BE2C (cell line): ENCODE data around the gene IL17C.

Experiments
- DNase-seq: peaks from one replicate; pipeline ENCODE4 v3.0.0-alpha.2; 2020
- H3K27me3 ChIP-seq: fragments of 250-450 bp; sonication (Bioruptor Pico); 2 replicates; pipeline ENCODE4 v1.5.1; 2020; ENCODE audit warnings: mild to moderate bottlenecking
- H3K36me3 ChIP-seq: fragments of 250-450 bp; sonication (Bioruptor Pico); 2 replicates; pipeline ENCODE4 v1.5.1; 2020; ENCODE audit warnings: mild to moderate bottlenecking
- H3K4me1 ChIP-seq: fragments of 250-450 bp; sonication (Bioruptor Pico); 2 replicates; pipeline ENCODE4 v1.5.1; 2020
- H3K4me3 ChIP-seq: 2 replicates; pipeline ENCODE4 v1.5.1; 2011; ENCODE audit warnings: low read depth, low read length
- H3K9me3 ChIP-seq: fragments of 250-450 bp; sonication (Bioruptor Pico); 2 replicates; pipeline ENCODE4 v1.5.1; 2020
- TF ChIP-seq, protein P1 (sequence below): IDR thresholded peaks from 2 replicates; pipeline ENCODE4 v1.5.1; 2012; ENCODE audit warnings: mild to moderate bottlenecking, low read depth, low read length

IL17C gene

DNA sequence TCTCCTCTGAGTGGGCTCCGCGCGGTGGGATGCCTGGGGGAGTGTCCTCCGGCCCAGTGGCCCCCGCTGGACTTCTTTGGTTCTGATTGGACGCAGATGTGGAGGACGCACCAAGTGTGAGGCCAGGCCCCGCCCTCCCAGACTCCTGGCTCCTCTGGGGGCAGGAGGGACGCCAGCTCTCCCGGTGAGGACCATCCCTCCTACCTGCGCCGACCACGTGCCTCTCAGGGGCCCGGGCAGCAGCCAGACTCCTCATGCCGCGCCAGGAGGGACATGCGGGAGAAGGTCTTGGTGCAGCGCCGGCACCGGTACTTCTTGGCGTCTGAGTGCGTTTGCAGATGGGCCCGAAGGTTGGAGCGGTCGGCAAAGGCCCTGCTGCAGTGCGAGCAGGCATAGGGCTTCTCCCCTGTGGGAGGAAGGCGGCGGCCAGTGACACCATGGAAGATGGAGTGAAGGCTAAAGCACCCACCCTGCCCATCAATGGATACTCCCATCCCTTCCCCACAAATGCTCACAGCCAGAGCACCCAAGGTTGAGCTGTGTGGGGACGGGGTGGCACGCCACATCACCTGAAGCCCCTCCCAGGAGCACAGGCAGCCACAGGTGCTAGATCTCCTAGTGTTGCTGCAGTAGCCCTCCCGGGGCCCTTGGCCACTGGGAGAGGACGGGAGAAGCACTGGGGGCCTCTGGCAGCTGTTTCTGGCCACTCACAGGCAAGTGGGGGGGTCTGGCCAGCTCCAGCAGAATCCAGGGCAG lies 40.0 kb downstream of the IL17C start:
- Histone ChIP-seq H3K9me3 (no peaks in the 10 kb centered on the region; the same call in 1 of the 2 replicates), H3K27me3 (peaks cover 42% of the 10 kb centered on the region), H3K36me3 (no peaks in the 10 kb centered on the region), H3K4me1 (no peaks in the 10 kb centered on the region; the same call in 1 of the 2 replicates), H3K4me3 (peak overlapping the region; percentile 26)
- DNase-seq: peak; percentile 40
- TF ChIP-seq, protein P1, sequence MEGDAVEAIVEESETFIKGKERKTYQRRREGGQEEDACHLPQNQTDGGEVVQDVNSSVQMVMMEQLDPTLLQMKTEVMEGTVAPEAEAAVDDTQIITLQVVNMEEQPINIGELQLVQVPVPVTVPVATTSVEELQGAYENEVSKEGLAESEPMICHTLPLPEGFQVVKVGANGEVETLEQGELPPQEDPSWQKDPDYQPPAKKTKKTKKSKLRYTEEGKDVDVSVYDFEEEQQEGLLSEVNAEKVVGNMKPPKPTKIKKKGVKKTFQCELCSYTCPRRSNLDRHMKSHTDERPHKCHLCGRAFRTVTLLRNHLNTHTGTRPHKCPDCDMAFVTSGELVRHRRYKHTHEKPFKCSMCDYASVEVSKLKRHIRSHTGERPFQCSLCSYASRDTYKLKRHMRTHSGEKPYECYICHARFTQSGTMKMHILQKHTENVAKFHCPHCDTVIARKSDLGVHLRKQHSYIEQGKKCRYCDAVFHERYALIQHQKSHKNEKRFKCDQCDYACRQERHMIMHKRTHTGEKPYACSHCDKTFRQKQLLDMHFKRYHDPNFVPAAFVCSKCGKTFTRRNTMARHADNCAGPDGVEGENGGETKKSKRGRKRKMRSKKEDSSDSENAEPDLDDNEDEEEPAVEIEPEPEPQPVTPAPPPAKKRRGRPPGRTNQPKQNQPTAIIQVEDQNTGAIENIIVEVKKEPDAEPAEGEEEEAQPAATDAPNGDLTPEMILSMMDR: no peak

DNA sequence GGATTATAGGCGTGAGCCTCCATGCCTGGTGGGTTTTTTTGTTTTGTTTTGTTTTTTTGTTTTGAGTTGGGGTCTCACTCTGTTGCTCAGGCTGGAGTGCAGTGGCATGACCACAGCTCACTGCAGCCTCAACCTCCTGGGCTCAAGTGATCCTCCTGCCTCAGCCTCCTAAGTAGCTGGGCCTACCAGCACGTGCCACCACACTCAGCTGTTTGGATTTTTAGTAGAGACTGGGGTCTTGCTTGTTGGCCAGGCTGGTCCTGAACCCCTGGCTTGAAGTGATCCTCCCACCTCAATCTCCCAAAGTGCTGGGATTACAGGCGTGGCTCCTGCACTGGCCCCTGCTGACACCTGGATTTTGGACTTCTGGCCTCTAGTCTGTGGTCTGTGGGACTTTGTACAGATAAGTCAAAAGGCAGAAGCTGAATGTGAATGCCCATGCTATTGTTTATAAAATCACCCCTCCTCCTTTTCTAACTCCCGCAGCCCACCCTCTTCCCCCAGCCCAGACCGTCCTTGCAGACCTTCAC lies 42.2 kb downstream of the IL17C start:
- Histone ChIP-seq H3K9me3 (no peaks in the 10 kb centered on the region; the same call in 1 of the 2 replicates), H3K4me1 (no peaks in the 10 kb centered on the region; the same call in 1 of the 2 replicates), H3K27me3 (peaks cover 64% of the 10 kb centered on the region), H3K4me3 (no peak overlapping the region), H3K36me3 (no peaks in the 10 kb centered on the region)
- DNase-seq: no peak
- TF ChIP-seq, protein P1: no peak

DNA sequence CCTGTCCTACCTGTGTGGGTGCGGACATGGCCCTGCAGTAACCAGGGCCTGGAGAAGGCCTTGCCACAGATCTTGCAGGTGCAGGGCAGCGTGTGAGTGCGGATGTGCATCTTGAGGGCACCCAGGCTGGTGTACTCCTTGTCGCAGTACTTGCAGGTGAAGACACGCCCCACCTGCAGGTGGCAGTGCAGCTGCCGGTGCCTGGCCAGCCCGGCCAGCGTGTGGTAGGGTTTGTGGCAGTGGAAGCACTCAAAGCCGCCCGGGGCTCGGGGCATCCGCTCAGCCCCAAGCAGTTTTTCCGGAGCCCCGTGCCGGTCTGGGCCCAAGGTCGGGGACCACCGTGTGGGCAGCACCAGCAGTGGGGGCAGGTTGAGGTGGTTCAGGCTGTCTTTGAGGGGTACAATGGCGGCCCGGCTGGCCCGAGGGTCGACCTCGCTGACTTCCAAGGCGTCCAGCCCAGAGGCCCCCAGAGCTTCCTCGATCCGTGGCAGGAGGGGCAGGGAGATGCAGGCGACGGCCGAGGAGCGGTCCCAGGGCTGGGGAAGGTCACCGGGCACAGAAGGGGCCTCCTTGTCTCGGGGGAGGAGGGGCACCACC lies 42.8 kb downstream of the IL17C start:
- TF ChIP-seq, protein P1: peak; percentile 46
- Histone ChIP-seq H3K4me1 (no peaks in the 10 kb centered on the region; the same call in 1 of the 2 replicates), H3K36me3 (no peaks in the 10 kb centered on the region), H3K27me3 (peaks cover 69% of the 10 kb centered on the region), H3K4me3 (no peak overlapping the region), H3K9me3 (no peaks in the 10 kb centered on the region; the same call in 1 of the 2 replicates)
- no peak for DNase-seq

DNA sequence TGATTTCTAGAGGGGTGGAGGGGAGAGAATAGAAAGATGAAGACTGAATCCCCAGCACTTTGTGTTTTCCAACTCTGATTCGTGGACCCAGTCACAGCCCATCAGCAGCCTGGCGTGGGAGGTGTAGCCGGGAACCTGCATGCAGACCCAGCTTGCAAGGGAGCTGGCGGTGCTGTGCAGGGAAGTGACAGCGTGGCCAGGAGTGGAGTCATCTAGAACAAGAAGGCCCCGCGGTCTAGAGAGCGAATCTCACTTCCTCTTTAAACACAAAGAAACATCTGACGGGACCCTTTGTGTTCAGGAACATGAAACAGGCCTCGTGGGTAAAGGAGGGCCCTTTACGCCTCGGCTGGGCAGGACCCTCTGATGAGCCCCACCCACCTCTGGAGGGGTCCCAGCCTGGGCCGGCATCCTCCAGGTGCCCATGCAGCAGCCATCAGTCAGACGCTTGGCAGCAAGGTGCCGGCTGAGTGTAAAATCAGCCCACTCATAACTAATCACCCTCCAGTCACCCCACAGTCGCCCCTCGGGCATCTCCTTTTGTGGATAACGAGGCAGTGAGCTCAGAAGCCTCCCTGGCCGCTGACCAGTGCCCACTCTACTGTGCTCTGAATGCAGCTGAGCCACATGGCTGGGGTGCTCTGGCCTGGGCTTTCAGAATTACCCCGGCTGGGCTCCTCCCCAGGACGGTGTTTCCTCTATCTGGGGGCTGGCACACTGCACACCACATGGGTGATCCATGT lies 43.5 kb downstream of the IL17C start:
- Histone ChIP-seq H3K9me3 (no peaks in the 10 kb centered on the region; the same call in 1 of the 2 replicates), H3K4me3 (no peak overlapping the region)

DNA sequence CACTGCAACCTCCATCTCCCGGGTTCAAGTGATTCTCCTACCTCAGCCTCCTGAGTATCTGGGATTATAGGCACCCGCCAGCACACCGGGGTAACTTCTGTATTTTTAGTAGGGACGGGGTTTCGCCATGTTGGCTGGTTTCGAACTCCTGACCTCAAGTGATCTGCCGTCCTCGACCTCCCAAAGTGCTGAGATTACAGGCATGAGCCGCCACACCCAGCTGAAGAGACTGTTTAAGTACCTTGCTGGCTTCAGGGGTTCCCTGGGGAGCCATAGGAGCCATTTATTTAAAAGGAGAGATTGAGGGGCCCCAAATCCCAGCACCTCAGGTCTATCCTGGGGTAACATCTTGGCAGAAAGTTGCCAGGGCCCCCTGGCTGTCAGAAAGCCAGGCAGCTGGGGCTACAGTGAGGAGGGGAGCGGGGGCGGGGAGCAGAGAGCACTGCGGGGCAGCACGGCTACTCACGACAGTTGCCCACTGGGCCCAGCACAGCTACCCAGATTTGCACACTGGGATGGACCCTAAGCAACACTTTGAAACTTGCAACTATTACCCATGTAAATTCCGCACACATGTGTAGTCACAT lies 46.3 kb downstream of the IL17C start:
- TF ChIP-seq, protein P1: no peak
- Histone ChIP-seq H3K27me3 (peaks cover 56% of the 10 kb centered on the region), H3K36me3 (no peaks in the 10 kb centered on the region), H3K4me3 (no peak overlapping the region), H3K4me1 (no peaks in the 10 kb centered on the region), H3K9me3 (no peaks in the 10 kb centered on the region)
- DNase-seq: no peak

More for the DNA sequence above, 43.5 kb downstream of the IL17C start:
- Histone ChIP-seq H3K27me3 (peaks cover 73% of the 10 kb centered on the region), H3K36me3 (no peaks in the 10 kb centered on the region), H3K4me1 (no peaks in the 10 kb centered on the region; the same call in 1 of the 2 replicates)
- TF ChIP-seq, protein P1: no peak
- DNase-seq: no peak
